AML-193 (cell line): ENCODE results near the gene SCNN1B.
A peak's percentile ranks its signal among the peaks of the same experiment; 100 is the strongest.
"Not testable (repeated sequence)": the region's sequence is repeated elsewhere in the genome, so short reads cannot be mapped to it uniquely, and the experiment has no call there.

Experiments used
- DNase-seq, 2 experiments: peaks; one replicate each; lab custom pipeline; 2025; lab: John Stamatoyannopoulos, UW

The SCNN1B gene

GRCh38 chr16:23288726-23289512 lies 13.2 kb upstream of the SCNN1B start:
- peak in 1 of 2 experiments; percentile 0 for DNase-seq

- no peak for DNase-seq
These were observed 11.7 kb upstream of the SCNN1B start for GRCh38 chr16:23290189-23291062.

GRCh38 chr16:23293016-23293415 lies 9.1 kb upstream of the SCNN1B start:
- DNase-seq, result no peak

- DNase-seq, result no peak
These were observed 7.8 kb upstream of the SCNN1B start for GRCh38 chr16:23294260-23294659.

GRCh38 chr16:23296994-23297393 lies 5.1 kb upstream of the SCNN1B start:
- peak; percentile 2 for DNase-seq

GRCh38 chr16:23298290-23298915 lies 3.7 kb upstream of the SCNN1B start:
- DNase-seq, result no peak

GRCh38 chr16:23299815-23300214 lies 2.3 kb upstream of the SCNN1B start:
- DNase-seq, result not testable (repeated sequence)

GRCh38 chr16:23301251-23302044 lies 654 bp upstream of the SCNN1B start:
- no peak for DNase-seq

GRCh38 chr16:23303685-23304084 lies 1.6 kb downstream of the SCNN1B start:
- no peak for DNase-seq

GRCh38 chr16:23304620-23305019 lies 2.5 kb downstream of the SCNN1B start:
- no peak for DNase-seq

GRCh38 chr16:23306199-23307100 lies 4.3 kb downstream of the SCNN1B start:
- no peak for DNase-seq

GRCh38 chr16:23310217-23310616 lies 8.1 kb downstream of the SCNN1B start:
- no peak for DNase-seq

GRCh38 chr16:23310744-23311143 lies 8.6 kb downstream of the SCNN1B start:
- DNase-seq, result no peak

GRCh38 chr16:23316232-23316631 lies 14.1 kb downstream of the SCNN1B start:
- DNase-seq, result no peak

- DNase-seq, result no peak
These were observed 14.6 kb downstream of the SCNN1B start for GRCh38 chr16:23316634-23317265.

- no peak for DNase-seq
These were observed 15.2 kb downstream of the SCNN1B start for GRCh38 chr16:23317266-23317661.

- no peak for DNase-seq
These were observed 15.6 kb downstream of the SCNN1B start for GRCh38 chr16:23317751-23318150.

GRCh38 chr16:23318639-23319038 lies 16.5 kb downstream of the SCNN1B start:
- no peak for DNase-seq

- DNase-seq, result no peak
These were observed 17.9 kb downstream of the SCNN1B start for GRCh38 chr16:23319861-23320615.

- DNase-seq, result no peak
These were observed 18.6 kb downstream of the SCNN1B start for GRCh38 chr16:23320693-23321092.
